Activated CD4-positive, alpha-beta memory T cell treated with anti-CD3 and anti-CD28 coated beads for 36 hours (primary cell): ENCODE measurements around the gene TOE1. TPM values are rescaled to one million over a fixed set of nuclear protein-coding genes. Genes with fewer than 3 reads are reported as not detected.
"Not testable (repeated sequence)": the region's sequence is repeated elsewhere in the genome, so short reads cannot be mapped to it uniquely, and the experiment has no call there.

ENCODE experiments used
- CTCF ChIA-PET: fragments of 350-600 bp; sonication (Branson Sonifier 250); formaldehyde crosslinking; loops from one replicate; lab custom pipeline; 2021; ENCODE audit warnings: antibody characterized with exemption, inconsistent platforms; lab: Charles Lee
- POLR2A ChIA-PET: fragments of 350-600 bp; sonication (Branson Sonifier 250); formaldehyde crosslinking; loops from one replicate; lab custom pipeline; 2021; ENCODE audit warnings: antibody characterized with exemption; lab: Charles Lee
- DNase-seq: peaks from one replicate; pipeline ENCODE4 v3.0.0-alpha.2; 2020
- H3K27ac Mint-ChIP-seq: one replicate; pipeline ENCODE4 v1.8.0; 2021; ENCODE audit warnings: mixed read lengths
- H3K27me3 Mint-ChIP-seq: one replicate; pipeline ENCODE4 v1.8.0; 2021; ENCODE audit warnings: mixed read lengths
- H3K36me3 Mint-ChIP-seq: one replicate; pipeline ENCODE4 v1.8.0; 2021; ENCODE audit warnings: mixed read lengths
- H3K4me1 Mint-ChIP-seq: one replicate; pipeline ENCODE4 v1.8.0; 2021; ENCODE audit warnings: low read depth, mixed read lengths
- H3K4me3 Mint-ChIP-seq: one replicate; pipeline ENCODE4 v1.8.0; 2021; ENCODE audit warnings: mild to moderate bottlenecking, mixed read lengths
- H3K9me3 Mint-ChIP-seq: one replicate; pipeline ENCODE4 v1.8.0; 2021; ENCODE audit warnings: mixed read lengths
- intact Hi-C: fragments of 100-400 bp; cut with micrococcal nuclease; formaldehyde crosslinking; loops from one replicate; pipeline ENCODE4 v1.15.1; 2023
- total RNA-seq, 2 experiments: library from RNA; stranded (reverse); gene quantifications; one replicate each; pipeline ENCODE4 v1.2.3, GENCODE V29; 2021

TOE1 gene
- total RNA-seq, 2 experiments from 2014 or later: 22.8 to 23.1 TPM

DNA sequence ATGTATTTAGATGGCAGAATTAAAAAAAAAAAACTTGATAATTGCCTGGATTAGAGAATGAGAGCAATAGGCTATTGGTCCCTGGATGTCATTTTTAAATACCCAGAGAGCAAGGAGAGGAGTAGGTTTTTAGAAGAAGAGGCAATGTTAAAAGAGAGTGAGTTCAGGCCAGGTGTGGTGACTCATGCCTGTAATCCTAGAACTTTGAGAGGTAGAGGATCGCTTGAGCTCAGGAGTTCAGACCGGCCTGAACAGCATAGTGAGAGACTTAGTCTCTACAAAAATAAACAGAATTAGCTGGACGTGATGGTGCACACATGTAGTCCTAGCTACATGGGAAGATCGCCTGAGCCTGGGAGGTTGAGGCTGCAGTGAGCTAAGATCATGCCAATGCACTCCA is 16.2 kb downstream of the TOE1 start:
- H3K27ac Mint-ChIP-seq: no peak overlapping the region
- H3K27me3 Mint-ChIP-seq: no peaks in the 10 kb centered on the region
- intact Hi-C loops: no loop called here
- H3K36me3 Mint-ChIP-seq: no peaks in the 10 kb centered on the region
- ChIA-PET POLR2A (interaction anchor here (0.9 kb wide), 1 partner anchor 143 kb away, joined by 3 read pairs; no protein-coding TSS in a partner anchor), CTCF (interaction anchor here (0.9 to 5.9 kb wide), 4 partner anchors 16 to 214 kb away, joined by 3 to 237 read pairs (median 6); partner anchors contain the start of genes MUTYH, TESK2 and TOE1)
- no peak for DNase-seq
- no peaks in the 10 kb centered on the region for H3K9me3 Mint-ChIP-seq
- H3K4me1 Mint-ChIP-seq: peaks cover 6% of the 10 kb centered on the region
- H3K4me3 Mint-ChIP-seq: no peak overlapping the region

DNA sequence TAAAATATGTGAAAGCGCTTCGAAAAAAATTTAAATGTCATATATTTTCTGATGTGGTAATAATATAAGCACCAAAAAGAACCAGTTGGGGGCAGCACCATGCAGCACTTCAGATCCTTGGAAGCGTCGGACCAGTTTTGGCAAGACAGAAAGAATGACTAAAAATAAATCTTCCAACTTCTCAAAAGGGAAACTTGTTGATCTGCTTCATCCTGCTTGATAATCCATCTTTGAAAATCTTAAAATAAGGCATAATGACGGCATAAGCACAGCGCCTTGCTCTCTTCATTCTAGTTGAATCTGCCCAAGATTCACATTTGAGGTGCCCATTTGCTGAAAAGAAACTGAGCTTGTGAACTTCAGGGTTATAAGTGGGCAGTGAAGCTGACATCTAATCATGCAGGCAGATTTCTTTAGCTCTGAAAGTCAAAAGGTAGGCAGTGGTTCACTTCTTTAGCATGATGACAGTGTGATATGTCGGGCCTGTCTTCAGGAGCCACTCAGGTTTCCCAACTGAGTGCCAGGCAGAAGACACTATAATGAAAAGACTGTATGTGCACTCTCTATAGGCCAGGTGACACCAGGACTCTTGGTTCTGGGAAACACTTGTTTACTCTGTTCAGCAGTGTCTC is 20.0 kb downstream of the TOE1 start:
- no peak overlapping the region for H3K27ac Mint-ChIP-seq
- H3K36me3 Mint-ChIP-seq: no peaks in the 10 kb centered on the region
- intact Hi-C loops: loop anchor here (1.0 to 2.0 kb wide), 3 partner anchors 19 to 211 kb away; no protein-coding TSS in a partner anchor
- DNase-seq: peak; percentile 68
- CTCF ChIA-PET: interaction anchor here (0.6 to 5.9 kb wide), 18 partner anchors 10 to 642 kb away, joined by 3 to 237 read pairs (median 4); partner anchors contain the start of genes CCDC163, MMACHC and TESK2
- H3K27me3 Mint-ChIP-seq: no peaks in the 10 kb centered on the region
- peaks cover 9% of the 10 kb centered on the region for H3K4me1 Mint-ChIP-seq
- POLR2A ChIA-PET: interaction anchor here (1.5 kb wide), 1 partner anchor 161 kb away, joined by 3 read pairs; the partner anchor contains the start of gene PRDX1
- no peak overlapping the region for H3K4me3 Mint-ChIP-seq
- no peaks in the 10 kb centered on the region for H3K9me3 Mint-ChIP-seq

DNA sequence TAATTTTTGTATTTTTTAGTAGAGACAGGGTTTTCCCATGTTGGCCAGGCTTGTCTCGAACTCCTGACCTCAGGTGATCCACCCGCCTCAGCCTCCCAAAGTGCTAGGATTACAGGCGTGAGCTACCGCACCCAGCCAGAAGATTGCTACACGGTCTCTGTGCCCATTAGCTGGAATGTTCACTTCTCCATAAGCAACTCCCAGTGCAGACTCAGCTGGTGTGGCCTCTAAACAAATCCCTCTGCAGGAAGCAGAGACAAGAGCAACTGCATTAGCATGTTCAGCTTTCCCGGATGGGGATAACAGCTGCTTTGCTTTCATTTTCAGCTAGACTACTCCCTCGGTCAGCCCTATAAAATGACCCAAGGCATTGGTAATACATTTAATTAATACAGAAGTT is 21.0 kb downstream of the TOE1 start:
- ChIA-PET POLR2A (interaction anchor here (1.3 to 1.5 kb wide), 2 partner anchors 130 to 160 kb away, joined by 3 read pairs; partner anchors contain the start of genes PRDX1 and TESK2), CTCF (interaction anchor here (0.7 to 5.9 kb wide), 9 partner anchors 9 to 375 kb away, joined by 3 to 237 read pairs (median 7); partner anchors contain the start of genes CCDC163, MMACHC and TESK2)
- H3K36me3 Mint-ChIP-seq, H3K27ac Mint-ChIP-seq, H3K9me3 Mint-ChIP-seq, H3K27me3 Mint-ChIP-seq, H3K4me1 Mint-ChIP-seq, H3K4me3 Mint-ChIP-seq, DNase-seq: not testable (repeated sequence)
- intact Hi-C loops: loop anchor here (1.0 kb wide), 2 partner anchors 20 to 132 kb away; no protein-coding TSS in a partner anchor

DNA sequence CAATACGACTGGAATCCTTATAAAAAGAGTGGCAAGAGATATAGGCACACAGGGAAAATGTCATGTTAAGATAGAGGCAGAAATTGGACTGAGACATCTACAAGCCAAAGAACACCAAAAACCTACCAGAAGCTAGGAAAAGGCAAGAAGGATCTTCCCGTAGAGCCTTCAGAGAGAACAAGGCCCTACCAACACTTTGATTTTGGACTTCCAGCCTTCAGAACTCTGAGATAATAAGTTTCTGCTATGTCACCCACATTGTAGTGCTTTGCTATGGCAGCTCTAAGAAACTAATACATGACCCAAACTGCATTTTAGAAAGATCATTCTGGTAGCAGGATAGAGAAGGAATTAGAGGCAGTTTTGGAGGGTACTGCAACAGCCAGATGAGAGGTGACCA is 24.3 kb downstream of the TOE1 start:
- CTCF ChIA-PET: interaction anchor here (0.6 to 2.5 kb wide), 2 partner anchors 129 kb away, joined by 5 to 16 read pairs; no protein-coding TSS in a partner anchor
- Mint-ChIP-seq H3K27me3 (no peaks in the 10 kb centered on the region), H3K36me3 (no peaks in the 10 kb centered on the region), H3K27ac (no peak overlapping the region), H3K9me3 (no peaks in the 10 kb centered on the region), H3K4me1 (peaks cover 9% of the 10 kb centered on the region), H3K4me3 (no peak overlapping the region)
- intact Hi-C loops: no loop called here
- DNase-seq: no peak
- POLR2A ChIA-PET: no interaction called here

DNA sequence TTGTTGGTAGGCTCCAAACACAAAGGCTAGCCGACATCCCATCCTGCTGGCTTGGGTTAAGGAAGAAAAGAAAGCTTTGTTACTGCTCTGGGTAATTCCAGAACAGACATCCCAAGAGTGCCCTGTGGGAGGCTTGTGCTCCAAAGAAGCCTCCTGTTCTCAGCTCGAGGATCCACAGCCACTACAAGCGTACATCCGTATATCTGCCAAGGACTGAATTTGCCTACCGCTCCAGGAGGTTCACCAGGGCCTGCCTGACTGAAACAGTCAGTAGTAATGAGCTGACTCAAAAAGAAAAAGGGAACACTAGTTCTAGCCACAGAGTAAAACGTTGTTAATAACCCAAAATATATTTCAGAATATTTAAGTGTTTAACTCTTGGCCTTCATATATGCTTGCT is 25.1 kb downstream of the TOE1 start:
- H3K27me3 Mint-ChIP-seq: no peaks in the 10 kb centered on the region
- no peak for DNase-seq
- no peak overlapping the region for H3K27ac Mint-ChIP-seq
- intact Hi-C loops: no loop called here
- H3K36me3 Mint-ChIP-seq: no peaks in the 10 kb centered on the region
- no peak overlapping the region for H3K4me3 Mint-ChIP-seq
- peaks cover 6% of the 10 kb centered on the region for H3K4me1 Mint-ChIP-seq
- CTCF ChIA-PET: interaction anchor here (0.6 to 1.7 kb wide), 3 partner anchors 126 to 147 kb away, joined by 3 to 5 read pairs (median 4); partner anchors contain the start of gene TESK2
- POLR2A ChIA-PET: interaction anchor here (0.6 kb wide), 2 partner anchors 19 to 23 kb away, joined by 3 read pairs; no protein-coding TSS in a partner anchor
- H3K9me3 Mint-ChIP-seq: no peaks in the 10 kb centered on the region

DNA sequence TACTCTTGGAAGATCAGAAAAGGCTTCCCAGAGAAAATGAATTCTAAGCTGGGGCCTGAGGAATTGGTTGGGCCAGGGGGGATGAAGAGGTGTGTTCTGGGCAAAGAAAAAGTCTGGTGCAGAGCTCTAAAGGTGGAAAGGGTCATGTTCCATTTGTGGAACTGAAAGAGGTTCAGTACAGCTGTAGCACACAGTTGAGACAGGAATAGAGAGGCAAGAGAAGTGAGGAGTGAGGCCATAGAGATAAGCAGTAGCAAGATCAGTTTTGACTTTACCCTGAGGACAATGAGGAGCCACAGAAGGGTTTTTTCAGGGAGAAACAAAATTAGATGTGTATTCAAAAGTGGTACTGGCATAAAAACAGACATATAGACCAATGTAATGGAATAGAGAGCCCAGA is 30.6 kb downstream of the TOE1 start:
- Mint-ChIP-seq H3K4me3 (no peak overlapping the region), H3K27me3 (no peaks in the 10 kb centered on the region), H3K9me3 (no peaks in the 10 kb centered on the region), H3K4me1 (peaks cover 2% of the 10 kb centered on the region), H3K36me3 (no peaks in the 10 kb centered on the region), H3K27ac (no peak overlapping the region)
- CTCF ChIA-PET: interaction anchor here (0.8 to 1.4 kb wide), 3 partner anchors 10 to 125 kb away, joined by 3 to 8 read pairs (median 4); no protein-coding TSS in a partner anchor
- POLR2A ChIA-PET: no interaction called here
- DNase-seq: no peak
- intact Hi-C loops: no loop called here

DNA sequence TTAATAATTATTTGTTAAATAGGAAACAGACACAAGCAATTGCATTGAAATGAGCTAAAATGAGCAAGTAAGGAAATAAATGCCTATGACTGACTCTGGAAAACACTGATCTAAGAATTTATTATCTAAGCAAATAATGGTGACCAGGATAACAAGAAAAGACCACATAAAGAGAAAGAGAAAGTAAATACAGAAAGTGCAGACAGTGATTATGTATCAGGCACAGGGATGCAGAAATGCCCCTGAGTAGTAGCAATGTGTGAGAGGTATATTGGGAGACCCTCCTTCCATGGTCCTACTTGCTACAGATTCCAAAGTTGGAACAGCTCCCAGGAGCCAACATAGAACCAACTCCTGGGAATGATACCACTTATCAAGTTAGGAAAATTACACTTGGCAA is 33.6 kb downstream of the TOE1 start:
- Mint-ChIP-seq H3K36me3 (no peaks in the 10 kb centered on the region), H3K27ac (no peak overlapping the region), H3K9me3 (no peaks in the 10 kb centered on the region), H3K4me3 (no peak overlapping the region), H3K4me1 (peaks cover 2% of the 10 kb centered on the region), H3K27me3 (no peaks in the 10 kb centered on the region)
- intact Hi-C loops: no loop called here
- ChIA-PET CTCF (interaction anchor here (0.6 to 2.1 kb wide), 6 partner anchors 10 to 196 kb away, joined by 3 to 11 read pairs (median 4); partner anchors contain the start of gene TESK2), POLR2A (no interaction called here)
- no peak for DNase-seq

DNA sequence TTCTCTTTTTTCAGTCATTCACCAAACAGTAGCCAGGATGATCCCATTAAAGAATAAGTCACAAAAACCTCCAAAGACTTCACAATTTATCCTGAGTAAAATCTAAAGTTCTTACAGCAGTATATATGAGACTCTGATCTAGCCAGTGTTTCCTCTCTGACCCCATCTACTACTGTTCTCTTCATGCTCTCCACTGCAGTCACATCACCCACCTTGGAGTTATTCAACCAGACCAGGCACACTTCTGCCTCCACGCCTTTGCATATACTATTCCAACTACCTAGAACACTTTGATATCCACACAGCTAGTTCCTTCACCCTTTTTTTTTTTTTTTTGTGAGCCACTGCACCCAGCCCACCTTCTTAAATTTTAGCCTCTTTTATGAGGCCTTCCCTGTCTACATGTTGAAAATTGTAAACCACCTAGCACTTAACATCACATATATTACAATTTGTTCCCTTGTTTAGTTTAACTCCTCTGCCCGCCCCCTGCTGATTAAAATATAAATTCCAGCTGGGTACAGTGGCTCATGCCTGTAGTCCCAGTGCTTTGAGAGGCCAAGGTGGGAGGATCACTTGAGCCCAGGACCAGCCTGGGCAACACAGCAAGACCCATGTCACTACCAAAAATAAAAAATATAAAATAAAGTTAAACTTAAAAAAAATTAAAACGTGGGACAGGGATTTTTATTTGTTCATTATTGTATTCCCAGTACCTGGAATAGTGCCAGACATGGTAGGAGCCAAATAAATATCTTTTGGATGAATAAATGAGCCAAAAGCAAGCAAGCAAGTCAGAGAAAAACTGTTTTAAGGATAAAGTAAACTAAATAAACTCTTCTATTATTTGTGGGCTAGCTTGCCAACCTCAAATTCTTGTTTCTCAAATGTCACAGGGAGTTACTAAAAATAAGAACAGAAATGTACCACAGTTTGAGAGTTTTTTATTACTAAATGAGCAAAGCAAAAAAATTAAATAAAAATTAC is 35.4 kb downstream of the TOE1 start:
- no peak for DNase-seq
- H3K4me3 Mint-ChIP-seq: no peak overlapping the region
- POLR2A ChIA-PET: no interaction called here
- intact Hi-C loops: no loop called here
- no peak overlapping the region for H3K27ac Mint-ChIP-seq
- CTCF ChIA-PET: interaction anchor here (0.9 kb wide), 1 partner anchor 15 kb away, joined by 3 read pairs; no protein-coding TSS in a partner anchor
- H3K36me3 Mint-ChIP-seq: no peaks in the 10 kb centered on the region
- H3K9me3 Mint-ChIP-seq: no peaks in the 10 kb centered on the region
- H3K4me1 Mint-ChIP-seq: peaks cover 2% of the 10 kb centered on the region
- H3K27me3 Mint-ChIP-seq: no peaks in the 10 kb centered on the region

DNA sequence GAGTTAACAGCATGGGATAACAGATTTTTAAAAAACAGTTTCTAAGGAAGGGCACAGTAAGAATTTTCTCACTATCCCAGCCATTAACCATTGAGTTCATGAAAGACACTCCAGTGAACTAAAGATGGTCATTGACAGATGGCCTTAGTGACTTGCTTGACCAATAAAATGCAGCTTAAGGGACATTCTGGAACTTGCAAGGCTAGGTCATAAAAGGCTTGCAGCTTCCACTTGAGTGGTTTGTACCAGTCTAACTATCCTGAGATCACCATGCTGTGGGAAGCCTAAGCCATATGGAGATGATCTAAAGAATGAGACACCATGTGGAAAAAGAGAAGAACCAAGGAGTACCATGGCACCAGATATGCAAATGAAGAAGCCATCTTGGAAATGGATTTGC is 38.2 kb downstream of the TOE1 start:
- H3K27ac Mint-ChIP-seq: no peak overlapping the region
- intact Hi-C loops: no loop called here
- POLR2A ChIA-PET: interaction anchor here (0.6 kb wide), 1 partner anchor 559 kb away, joined by 3 read pairs; no protein-coding TSS in a partner anchor

DNA sequence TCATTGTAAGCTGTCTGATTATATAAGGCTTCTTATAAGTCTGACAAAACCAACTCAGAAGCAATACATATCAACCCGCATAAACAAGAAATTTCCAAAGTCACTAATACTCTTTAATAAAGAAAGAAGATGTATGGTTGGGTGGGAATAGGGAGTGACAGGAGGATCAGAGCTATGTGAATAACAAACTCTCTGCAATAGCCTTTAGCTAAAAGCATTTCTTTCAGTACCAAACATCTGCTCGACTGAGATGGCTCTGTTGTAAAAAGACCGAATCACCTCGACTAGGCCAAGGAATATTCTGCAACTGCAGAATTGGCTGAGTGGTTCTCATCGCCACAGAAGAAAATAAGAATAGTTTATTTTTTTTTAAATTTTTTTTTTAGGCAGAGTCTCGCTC is 39.6 kb downstream of the TOE1 start:
- POLR2A ChIA-PET: no interaction called here
- no peak for DNase-seq
- H3K4me1 Mint-ChIP-seq: no peaks in the 10 kb centered on the region
- no peak overlapping the region for H3K4me3 Mint-ChIP-seq
- no peak overlapping the region for H3K27ac Mint-ChIP-seq
- no peaks in the 10 kb centered on the region for H3K36me3 Mint-ChIP-seq
- H3K9me3 Mint-ChIP-seq: no peaks in the 10 kb centered on the region
- H3K27me3 Mint-ChIP-seq: no peaks in the 10 kb centered on the region
- CTCF ChIA-PET: interaction anchor here (0.7 kb wide), 1 partner anchor 189 kb away, joined by 3 read pairs; no protein-coding TSS in a partner anchor
- intact Hi-C loops: no loop called here

More for the DNA sequence above, 38.2 kb downstream of the TOE1 start:
- peaks cover 2% of the 10 kb centered on the region for H3K4me1 Mint-ChIP-seq
- H3K9me3 Mint-ChIP-seq: no peaks in the 10 kb centered on the region
- no peaks in the 10 kb centered on the region for H3K27me3 Mint-ChIP-seq
- CTCF ChIA-PET: no interaction called here
- no peak for DNase-seq
- no peak overlapping the region for H3K4me3 Mint-ChIP-seq
- no peaks in the 10 kb centered on the region for H3K36me3 Mint-ChIP-seq

DNA sequence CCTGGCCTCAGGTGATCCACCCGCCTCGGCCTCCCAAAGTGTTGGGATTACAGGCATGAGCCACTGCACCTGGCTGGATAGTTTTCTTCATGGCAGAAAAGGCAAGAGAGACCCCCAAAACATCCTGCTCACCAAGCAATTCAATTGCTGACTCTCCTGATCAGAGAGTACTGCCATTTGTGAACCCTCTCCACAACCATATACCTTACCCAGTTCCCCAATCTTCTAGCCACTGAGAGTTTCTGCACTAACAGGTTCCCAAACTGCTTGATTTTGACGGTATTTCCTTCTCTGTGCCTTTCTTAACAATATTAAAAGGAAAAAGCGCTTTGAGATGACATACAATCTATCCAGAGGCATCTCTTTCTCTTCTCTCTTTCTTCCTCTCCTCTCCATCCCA is 40.2 kb downstream of the TOE1 start:
- Mint-ChIP-seq H3K27me3 (no peaks in the 10 kb centered on the region), H3K36me3 (no peaks in the 10 kb centered on the region), H3K4me1 (no peaks in the 10 kb centered on the region), H3K4me3 (no peak overlapping the region), H3K9me3 (no peaks in the 10 kb centered on the region), H3K27ac (no peak overlapping the region)
- no peak for DNase-seq
- ChIA-PET CTCF (no interaction called here), POLR2A (no interaction called here)
- intact Hi-C loops: no loop called here
